GM06990 (cell line): ENCODE measurements around the gene LIPG.

Experiments
- DNase-seq: peaks from one replicate; pipeline ENCODE4 v3.0.0-alpha.2; 2011; ENCODE audit not compliant: insufficient read length; ENCODE audit errors: extremely low read depth
- H3K27me3 ChIP-seq: replicated peaks from 2 replicates; pipeline ENCODE4 v1.6.0; 2011; ENCODE audit warnings: low read length; ENCODE audit not compliant: control insufficient read depth, insufficient read depth
- H3K36me3 ChIP-seq: 2 replicates; pipeline ENCODE4 v1.5.1; 2011; ENCODE audit warnings: low read length; ENCODE audit not compliant: control insufficient read depth, insufficient read depth
- H3K4me3 ChIP-seq: replicated peaks from 2 replicates; pipeline ENCODE4 v1.5.1; 2011; ENCODE audit warnings: low read depth, mild to moderate bottlenecking, control low read depth, low read length
- TF ChIP-seq, protein P1 (sequence below): IDR thresholded peaks from 2 replicates; pipeline ENCODE4 v1.5.1; 2011; ENCODE audit warnings: low read length, control low read depth, mild to moderate bottlenecking, inconsistent platforms; ENCODE audit not compliant: insufficient read depth, poor library complexity, severe bottlenecking

The LIPG gene

GRCh38 chr18:49601211-49601610 is 39.4 kb downstream of the LIPG start:
- Histone ChIP-seq H3K27me3 (no peaks in the 10 kb centered on the region; the same call in 1 of the 2 replicates), H3K36me3 (no peaks in the 10 kb centered on the region), H3K4me3 (no peak overlapping the region)
- DNase-seq: no peak
- TF ChIP-seq, protein P1, sequence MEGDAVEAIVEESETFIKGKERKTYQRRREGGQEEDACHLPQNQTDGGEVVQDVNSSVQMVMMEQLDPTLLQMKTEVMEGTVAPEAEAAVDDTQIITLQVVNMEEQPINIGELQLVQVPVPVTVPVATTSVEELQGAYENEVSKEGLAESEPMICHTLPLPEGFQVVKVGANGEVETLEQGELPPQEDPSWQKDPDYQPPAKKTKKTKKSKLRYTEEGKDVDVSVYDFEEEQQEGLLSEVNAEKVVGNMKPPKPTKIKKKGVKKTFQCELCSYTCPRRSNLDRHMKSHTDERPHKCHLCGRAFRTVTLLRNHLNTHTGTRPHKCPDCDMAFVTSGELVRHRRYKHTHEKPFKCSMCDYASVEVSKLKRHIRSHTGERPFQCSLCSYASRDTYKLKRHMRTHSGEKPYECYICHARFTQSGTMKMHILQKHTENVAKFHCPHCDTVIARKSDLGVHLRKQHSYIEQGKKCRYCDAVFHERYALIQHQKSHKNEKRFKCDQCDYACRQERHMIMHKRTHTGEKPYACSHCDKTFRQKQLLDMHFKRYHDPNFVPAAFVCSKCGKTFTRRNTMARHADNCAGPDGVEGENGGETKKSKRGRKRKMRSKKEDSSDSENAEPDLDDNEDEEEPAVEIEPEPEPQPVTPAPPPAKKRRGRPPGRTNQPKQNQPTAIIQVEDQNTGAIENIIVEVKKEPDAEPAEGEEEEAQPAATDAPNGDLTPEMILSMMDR: no peak

DNA sequence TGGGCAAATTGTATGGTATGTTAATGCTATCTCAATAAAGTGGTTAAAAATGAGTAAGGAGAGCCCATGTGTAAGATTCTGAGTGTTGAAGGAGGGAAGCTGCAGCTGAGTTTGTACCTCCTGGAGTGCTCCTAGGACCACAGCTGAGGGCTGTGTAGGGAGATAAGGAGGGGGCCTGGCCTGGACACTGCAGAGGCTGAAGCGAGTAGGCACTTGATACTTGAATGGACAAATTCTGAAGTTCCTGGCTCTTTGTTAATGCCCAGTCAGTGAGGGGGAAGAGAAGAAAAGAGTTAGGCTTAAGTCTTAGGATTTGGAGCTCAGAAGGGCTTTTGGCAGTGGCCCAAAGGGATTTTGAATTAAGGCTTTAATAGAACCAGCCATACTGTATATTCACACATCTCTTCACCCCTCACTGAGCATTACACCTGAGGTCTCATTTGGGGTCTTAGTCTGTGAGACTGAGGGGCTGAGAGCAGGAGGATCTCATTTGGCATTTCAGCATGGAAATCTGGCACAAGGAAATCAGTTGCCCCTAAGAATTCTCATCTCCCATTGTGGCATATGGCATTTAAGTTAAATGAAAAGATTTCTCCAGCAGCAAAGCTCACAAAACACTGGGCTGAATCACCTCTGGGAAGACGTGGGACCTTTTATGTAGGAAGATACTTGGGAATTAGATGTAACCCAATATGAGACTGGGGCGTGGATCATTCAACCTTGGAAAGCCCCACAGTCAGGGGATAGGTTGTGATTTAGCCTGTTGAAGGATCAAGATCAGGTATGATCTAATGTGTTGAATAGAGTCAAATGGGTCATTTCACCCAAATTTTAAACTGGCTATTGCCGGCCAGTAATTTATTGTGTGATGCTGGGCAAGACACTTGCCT is 46.8 kb downstream of the LIPG start:
- H3K4me3 ChIP-seq: no peak overlapping the region
- peaks cover 2% of the 10 kb centered on the region; the same call in 1 of the 2 replicates for H3K27me3 ChIP-seq
- DNase-seq: no peak
- no peaks in the 10 kb centered on the region for H3K36me3 ChIP-seq
- TF ChIP-seq, protein P1: no peak

GRCh38 chr18:49609256-49610021 is 47.6 kb downstream of the LIPG start:
- Histone ChIP-seq H3K4me3 (no peak overlapping the region), H3K36me3 (no peaks in the 10 kb centered on the region), H3K27me3 (peaks cover 2% of the 10 kb centered on the region; the same call in 1 of the 2 replicates)
- TF ChIP-seq, protein P1: no peak
- no peak for DNase-seq

GRCh38 chr18:49610022-49610445 is 48.2 kb downstream of the LIPG start:
- no peaks in the 10 kb centered on the region for H3K36me3 ChIP-seq
- TF ChIP-seq, protein P1: no peak
- DNase-seq: no peak
- peaks cover 2% of the 10 kb centered on the region; the same call in 1 of the 2 replicates for H3K27me3 ChIP-seq
- no peak overlapping the region for H3K4me3 ChIP-seq

DNA sequence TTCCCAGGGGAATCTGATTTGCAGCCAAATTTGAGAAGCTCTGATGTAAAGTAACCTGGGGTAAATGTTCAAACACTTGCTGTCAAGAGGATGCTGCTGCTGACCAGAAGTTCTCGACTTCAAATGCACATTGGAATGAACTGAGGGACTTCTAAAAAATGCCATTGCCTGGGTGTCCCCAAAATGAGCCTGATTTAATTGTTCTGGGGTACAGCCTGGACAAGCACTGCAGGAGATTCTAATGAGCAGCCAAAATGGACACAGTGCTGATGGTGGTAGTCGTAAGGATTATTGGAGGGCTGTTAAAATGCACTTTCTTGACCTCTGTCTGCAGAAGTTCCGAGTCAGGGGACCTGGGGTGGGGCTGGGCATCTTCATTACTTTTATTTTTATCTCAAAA is 49.5 kb downstream of the LIPG start:
- peaks cover 2% of the 10 kb centered on the region; the same call in 1 of the 2 replicates for H3K27me3 ChIP-seq
- DNase-seq: no peak
- TF ChIP-seq, protein P1: no peak
- no peak overlapping the region for H3K4me3 ChIP-seq
- no peaks in the 10 kb centered on the region for H3K36me3 ChIP-seq
